A673 (cell line): ENCODE measurements around the gene SGSM1. TPM values are rescaled to one million over a fixed set of nuclear protein-coding genes. Genes with fewer than 3 reads are reported as not detected.

ENCODE experiments used
- BruUV-seq: library from RNA; stranded (reverse); fragments of 400-500 nt; replicated peaks from 2 replicates; lab custom pipeline; 2021; lab: Mats Ljungman, UMichigan
- CTCF ChIA-PET: fragments of 300-600 bp; sonication (Branson Sonifier 250); formaldehyde crosslinking; loops from one replicate; lab custom pipeline; 2022; ENCODE audit warnings: antibody characterized with exemption; lab: Charles Lee
- POLR2A ChIA-PET: fragments of 300-600 bp; sonication (Branson Sonifier 250); formaldehyde crosslinking; loops from one replicate; lab custom pipeline; 2022; ENCODE audit warnings: antibody characterized with exemption; ENCODE audit not compliant: low non-redundant PET; lab: Charles Lee
- DNase-seq: peaks from one replicate; pipeline ENCODE4 v3.0.0-alpha.2; 2015; ENCODE audit warnings: low spot score
- H3K27ac ChIP-seq: fragments of 200-600 bp; sonication (generic); 2 replicates; pipeline ENCODE4 v1.5.1; 2016; ENCODE audit warnings: mixed run types, low read depth, mild to moderate bottlenecking, mixed read lengths, antibody characterized with exemption, low read length; ENCODE audit not compliant: poor library complexity, severe bottlenecking
- H3K27me3 ChIP-seq: fragments of 200-600 bp; sonication (generic); replicated peaks from 2 replicates; pipeline ENCODE4 v1.6.1; 2017; ENCODE audit warnings: mixed run types, low read depth, mild to moderate bottlenecking, mixed read lengths, antibody characterized with exemption, low read length; ENCODE audit not compliant: insufficient read depth, poor library complexity
- H3K36me3 ChIP-seq: fragments of 200-600 bp; sonication (generic); 2 replicates; pipeline ENCODE4 v1.6.1; 2016; ENCODE audit warnings: mixed run types, mild to moderate bottlenecking, mixed read lengths, antibody characterized with exemption, low read length; ENCODE audit not compliant: insufficient read depth, poor library complexity, severe bottlenecking
- H3K4me1 ChIP-seq: fragments of 200-600 bp; sonication (generic); 2 replicates; pipeline ENCODE4 v1.6.1; 2017; ENCODE audit warnings: mixed run types, mild to moderate bottlenecking, mixed read lengths, antibody characterized with exemption, low read length; ENCODE audit not compliant: insufficient read depth, poor library complexity, severe bottlenecking
- H3K4me3 ChIP-seq: fragments of 200-600 bp; sonication (generic); 2 replicates; pipeline ENCODE4 v1.5.1; 2016; ENCODE audit warnings: low read depth, mixed run types, mild to moderate bottlenecking, mixed read lengths, low read length; ENCODE audit not compliant: poor library complexity, severe bottlenecking
- H3K9me3 ChIP-seq: fragments of 200-600 bp; sonication (generic); 2 replicates; pipeline ENCODE4 v1.6.1; 2016; ENCODE audit warnings: mixed run types, low read depth, mild to moderate bottlenecking, mixed read lengths, antibody characterized with exemption, low read length; ENCODE audit not compliant: poor library complexity, severe bottlenecking
- EZH2 ChIP-seq: fragments of 200-600 bp; sonication (generic); IDR thresholded peaks from 2 replicates; pipeline ENCODE4 v1.6.1; 2017; ENCODE audit warnings: borderline replicate concordance, low read depth, mild to moderate bottlenecking, mixed read lengths, antibody characterized with exemption, low read length; ENCODE audit not compliant: poor library complexity, severe bottlenecking
- intact Hi-C: fragments of 100-400 bp; cut with micrococcal nuclease; formaldehyde crosslinking; loops from one replicate; pipeline ENCODE4 v1.10.0; 2022; ENCODE audit not compliant: unreplicated experiment
- total RNA-seq: library from RNA; stranded (reverse); gene quantifications from 2 replicates; pipeline ENCODE4 v1.2.3, GENCODE V29; 2021
- TF ChIP-seq, protein P1 (sequence below): fragments of 300-800, 200-600 bp; sonication (generic); conservative IDR thresholded peaks from 2 replicates; pipeline ENCODE4 v1.5.1; 2017; ENCODE audit warnings: low read depth, mild to moderate bottlenecking, antibody characterized with exemption, low read length, moderate library complexity, mixed read lengths

The SGSM1 gene
- total RNA-seq, 1 experiment from 2014 or later = not detected

DNA sequence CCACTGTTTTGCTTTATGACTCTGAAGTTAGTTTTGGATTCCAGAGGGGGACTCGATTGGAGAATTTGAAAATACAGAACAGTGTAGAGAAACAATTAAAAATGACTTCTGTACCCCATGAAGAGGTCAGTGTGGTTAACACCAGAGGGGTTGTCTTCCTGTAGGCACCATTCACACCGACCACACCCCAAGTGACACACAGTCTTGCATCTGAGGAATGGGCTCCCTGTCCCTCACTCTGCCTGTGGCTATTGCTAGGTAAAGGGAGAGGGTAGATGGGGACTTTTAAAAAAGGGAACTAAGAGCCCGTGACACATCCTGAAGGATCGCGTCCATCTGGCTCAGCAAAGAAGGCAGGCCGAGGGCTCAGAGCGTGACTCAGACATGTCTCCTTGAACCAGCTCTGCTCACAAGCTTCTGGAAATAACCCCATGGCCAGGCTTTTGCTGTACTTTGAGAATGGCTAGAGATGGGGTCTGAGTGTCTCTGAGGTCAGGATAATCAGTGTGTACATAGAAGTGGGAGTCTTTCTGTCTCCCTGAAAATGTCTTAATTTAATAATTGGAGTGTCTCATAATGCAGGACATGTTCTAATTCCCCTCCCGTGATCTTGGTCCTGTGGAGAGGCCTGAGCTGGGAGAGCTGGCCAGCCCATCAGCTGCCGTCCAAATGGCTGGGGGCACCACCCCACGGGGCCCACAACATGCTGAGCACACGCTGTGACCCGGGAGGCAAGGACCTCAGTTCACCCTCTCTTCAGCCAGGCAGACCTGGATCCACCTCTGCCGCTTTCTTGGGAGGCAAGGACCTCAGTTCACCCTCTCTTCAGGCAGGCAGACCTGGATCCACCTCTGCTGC is 39.3 kb downstream of the SGSM1 start:
- CTCF ChIA-PET = no interaction called here
- H3K27me3 ChIP-seq = no peaks in the 10 kb centered on the region
- no peak overlapping the region for H3K27ac ChIP-seq
- no peak overlapping the region for H3K4me3 ChIP-seq
- intact Hi-C loops = no loop called here
- H3K9me3 ChIP-seq = no peaks in the 10 kb centered on the region
- BruUV-seq = no TSS peak
- H3K4me1 ChIP-seq = no peaks in the 10 kb centered on the region
- no peak for DNase-seq
- no peak for TF ChIP-seq EZH2
- POLR2A ChIA-PET = no interaction called here
- no peaks in the 10 kb centered on the region for H3K36me3 ChIP-seq

DNA sequence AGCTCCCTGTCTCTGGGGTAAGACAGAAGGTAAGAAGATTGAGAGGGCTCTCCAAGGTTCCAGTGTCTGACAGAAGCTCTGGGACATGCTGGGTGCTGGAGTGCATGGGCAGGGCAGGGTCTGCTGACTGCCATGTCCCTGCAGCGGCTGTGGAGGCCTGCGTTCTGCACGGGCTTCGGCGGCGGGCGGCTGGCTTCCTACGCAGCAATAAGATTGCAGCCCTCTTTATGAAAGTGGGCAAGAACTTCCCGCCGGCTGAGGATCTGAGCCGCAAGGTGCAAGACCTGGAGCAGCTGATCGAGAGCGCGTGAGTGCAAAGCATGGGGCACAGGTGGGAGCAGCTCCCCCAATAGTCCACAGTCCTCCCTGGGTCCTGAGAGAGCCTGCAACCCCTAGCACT is 41.5 kb downstream of the SGSM1 start:
- ChIA-PET CTCF (no interaction called here), POLR2A (no interaction called here)
- no peak for TF ChIP-seq EZH2
- TF ChIP-seq, protein P1, sequence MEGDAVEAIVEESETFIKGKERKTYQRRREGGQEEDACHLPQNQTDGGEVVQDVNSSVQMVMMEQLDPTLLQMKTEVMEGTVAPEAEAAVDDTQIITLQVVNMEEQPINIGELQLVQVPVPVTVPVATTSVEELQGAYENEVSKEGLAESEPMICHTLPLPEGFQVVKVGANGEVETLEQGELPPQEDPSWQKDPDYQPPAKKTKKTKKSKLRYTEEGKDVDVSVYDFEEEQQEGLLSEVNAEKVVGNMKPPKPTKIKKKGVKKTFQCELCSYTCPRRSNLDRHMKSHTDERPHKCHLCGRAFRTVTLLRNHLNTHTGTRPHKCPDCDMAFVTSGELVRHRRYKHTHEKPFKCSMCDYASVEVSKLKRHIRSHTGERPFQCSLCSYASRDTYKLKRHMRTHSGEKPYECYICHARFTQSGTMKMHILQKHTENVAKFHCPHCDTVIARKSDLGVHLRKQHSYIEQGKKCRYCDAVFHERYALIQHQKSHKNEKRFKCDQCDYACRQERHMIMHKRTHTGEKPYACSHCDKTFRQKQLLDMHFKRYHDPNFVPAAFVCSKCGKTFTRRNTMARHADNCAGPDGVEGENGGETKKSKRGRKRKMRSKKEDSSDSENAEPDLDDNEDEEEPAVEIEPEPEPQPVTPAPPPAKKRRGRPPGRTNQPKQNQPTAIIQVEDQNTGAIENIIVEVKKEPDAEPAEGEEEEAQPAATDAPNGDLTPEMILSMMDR = no peak
- no peaks in the 10 kb centered on the region for H3K9me3 ChIP-seq
- no peak overlapping the region for H3K4me3 ChIP-seq
- H3K27me3 ChIP-seq = no peaks in the 10 kb centered on the region
- H3K4me1 ChIP-seq = no peaks in the 10 kb centered on the region
- no peak for DNase-seq
- H3K36me3 ChIP-seq = no peaks in the 10 kb centered on the region
- no peak overlapping the region for H3K27ac ChIP-seq
- BruUV-seq = no TSS peak
- intact Hi-C loops = no loop called here

DNA sequence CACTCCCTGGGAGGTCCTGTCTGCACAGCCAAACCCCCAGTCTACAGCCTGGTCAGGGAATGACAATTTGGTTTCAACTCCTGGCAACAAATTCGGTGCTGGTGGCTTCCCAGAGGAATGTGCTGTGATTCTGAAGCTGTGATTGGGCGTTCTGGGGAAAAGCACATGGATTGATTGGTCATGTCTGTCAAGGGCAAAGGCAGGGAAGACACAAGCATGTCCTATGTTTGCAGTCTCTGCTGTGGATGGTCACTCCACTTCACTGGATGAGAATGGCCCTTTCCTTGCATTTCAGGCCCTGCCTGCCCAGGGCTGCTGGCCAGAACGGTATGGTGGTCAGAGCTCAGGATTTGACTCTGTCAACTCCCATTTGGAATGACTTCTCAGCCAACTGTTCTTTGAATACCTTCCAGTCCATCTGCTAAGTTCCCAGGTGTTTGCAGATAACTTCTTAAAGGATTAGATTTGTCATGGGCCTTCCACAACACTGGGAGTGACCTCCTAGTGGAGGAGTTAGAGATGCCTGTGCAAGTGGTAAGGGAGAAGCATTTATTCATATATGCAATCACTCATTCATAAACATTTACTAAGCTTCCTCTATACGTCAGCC is 42.7 kb downstream of the SGSM1 start:
- no peak for DNase-seq
- no peak overlapping the region for H3K27ac ChIP-seq
- no peaks in the 10 kb centered on the region for H3K9me3 ChIP-seq
- H3K36me3 ChIP-seq = no peaks in the 10 kb centered on the region
- TF ChIP-seq EZH2 = no peak
- TF ChIP-seq, protein P1 = no peak
- no TSS peak for BruUV-seq
- intact Hi-C loops = no loop called here
- no peaks in the 10 kb centered on the region for H3K27me3 ChIP-seq
- ChIA-PET POLR2A (no interaction called here), CTCF (no interaction called here)
- H3K4me3 ChIP-seq = no peak overlapping the region
- no peaks in the 10 kb centered on the region for H3K4me1 ChIP-seq
